DLD1 (cell line): Measurements from ENCODE around the gene RNF13.
"Not testable (repeated sequence)": the region's sequence is repeated elsewhere in the genome, so short reads cannot be mapped to it uniquely, and the experiment has no call there.

ENCODE experiments used
- in situ Hi-C: cut with HindIII; loops from 2 replicates; pipeline ENCODE4 v1.10.0; 2017; ENCODE audit warnings: low sequenced_read_pairs

The RNF13 gene

GRCh38 chr3:149947231-149947630, 134.2 kb downstream of the RNF13 start:
- in situ Hi-C loops, result no loop called here

- in situ Hi-C loops, result no loop called here
Measured at GRCh38 chr3:149949181-149949580, 136.2 kb downstream of the RNF13 start.

GRCh38 chr3:149954812-149955211, 141.8 kb downstream of the RNF13 start:
- in situ Hi-C loops, result no loop called here

GRCh38 chr3:149955449-149955848, 142.4 kb downstream of the RNF13 start:
- in situ Hi-C loops, result no loop called here

GRCh38 chr3:149957361-149958125, 144.5 kb downstream of the RNF13 start:
- in situ Hi-C loops, result no loop called here

GRCh38 chr3:149958171-149958796, 145.3 kb downstream of the RNF13 start:
- in situ Hi-C loops, result no loop called here

- in situ Hi-C loops, result no loop called here
Measured at GRCh38 chr3:149959443-149959842, 146.4 kb downstream of the RNF13 start.

GRCh38 chr3:149963485-149963884, 150.5 kb downstream of the RNF13 start:
- in situ Hi-C loops, result no loop called here

- in situ Hi-C loops, result no loop called here
Measured at GRCh38 chr3:149964291-149964690, 151.3 kb downstream of the RNF13 start.

- in situ Hi-C loops, result no loop called here
Measured at GRCh38 chr3:149965278-149965677, 152.3 kb downstream of the RNF13 start.

GRCh38 chr3:149967086-149967685, 154.2 kb downstream of the RNF13 start:
- in situ Hi-C loops, result no loop called here

- in situ Hi-C loops, result no loop called here
Measured at GRCh38 chr3:149968216-149968615, 155.2 kb downstream of the RNF13 start.

- in situ Hi-C loops, result no loop called here
Measured at GRCh38 chr3:149969110-149969939, 156.3 kb downstream of the RNF13 start.

GRCh38 chr3:149969940-149970715, 157.1 kb downstream of the RNF13 start:
- in situ Hi-C loops, result no loop called here

GRCh38 chr3:149970716-149971402, 157.8 kb downstream of the RNF13 start, which contains the start of gene PFN2:
Gene PFN2, minus strand, starts transcription at chr3:149970895. Its CDS starts 39 bp downstream, at chr3:149970856.
- in situ Hi-C loops, result no loop called here

- in situ Hi-C loops, result no loop called here
Measured at GRCh38 chr3:149971403-149972075, 158.5 kb downstream of the RNF13 start.

- in situ Hi-C loops, result no loop called here
Measured at GRCh38 chr3:149975919-149976318, 162.9 kb downstream of the RNF13 start.

- in situ Hi-C loops, result no loop called here
Measured at GRCh38 chr3:149977386-149977785, 164.4 kb downstream of the RNF13 start.

GRCh38 chr3:149981979-149982378, 169.0 kb downstream of the RNF13 start:
- in situ Hi-C loops, result not testable (repeated sequence)
